Neural progenitor cell (in vitro differentiated cells): ENCODE measurements around the gene TGFBR2. TPM values are rescaled to one million over a fixed set of nuclear protein-coding genes. Genes with fewer than 3 reads are reported as not detected.

Source experiments
- DNase-seq: peaks from one replicate; pipeline ENCODE4 v3.0.0-alpha.2; 2016; ENCODE audit warnings: low spot score
- H2AFZ ChIP-seq: fragments of 200-600 bp; sonication (generic); replicated peaks from 2 replicates; pipeline ENCODE4 v1.6.1; 2016; ENCODE audit warnings: antibody characterized with exemption
- H3F3A ChIP-seq: fragments of 200-600 bp; sonication (generic); 2 replicates; pipeline ENCODE4 v1.6.1; 2016; ENCODE audit warnings: antibody characterized with exemption, low read depth
- H3K27ac ChIP-seq: fragments of 200-600 bp; sonication (generic); 2 replicates; pipeline ENCODE4 v1.5.1; 2016; ENCODE audit warnings: mild to moderate bottlenecking
- H3K27me3 ChIP-seq: fragments of 200-600 bp; sonication (generic); 2 replicates; pipeline ENCODE4 v1.6.1; 2016; ENCODE audit warnings: mild to moderate bottlenecking, moderate library complexity
- H3K36me3 ChIP-seq: fragments of 200-600 bp; sonication (generic); 2 replicates; pipeline ENCODE4 v1.5.1; 2016
- H3K4me1 ChIP-seq: fragments of 200-600 bp; sonication (generic); 2 replicates; pipeline ENCODE4 v1.6.1; 2016; ENCODE audit warnings: mixed run types
- H3K4me2 ChIP-seq: fragments of 200-600 bp; sonication (generic); 2 replicates; pipeline ENCODE4 v1.6.1; 2016
- H3K4me3 ChIP-seq: fragments of 200-600 bp; sonication (generic); 2 replicates; pipeline ENCODE4 v1.5.1; 2016
- H3K79me2 ChIP-seq: fragments of 200-600 bp; sonication (generic); 2 replicates; pipeline ENCODE4 v1.6.1; 2016; ENCODE audit warnings: low read depth
- H3K9ac ChIP-seq: fragments of 200-600 bp; sonication (generic); 2 replicates; pipeline ENCODE4 v1.6.1; 2016
- H3K9me3 ChIP-seq: fragments of 200-600 bp; sonication (generic); 2 replicates; pipeline ENCODE4 v1.5.1; 2016; ENCODE audit warnings: low read depth
- H4K20me1 ChIP-seq: fragments of 200-600 bp; sonication (generic); 2 replicates; pipeline ENCODE4 v1.6.1; 2016; ENCODE audit warnings: low read depth
- H3K27ac Mint-ChIP-seq: 3 replicates; pipeline ENCODE4 v1.8.0; 2021; ENCODE audit warnings: mixed read lengths
- H3K27me3 Mint-ChIP-seq: 2 replicates; pipeline ENCODE4 v1.8.0; 2022; ENCODE audit warnings: low read depth, mild to moderate bottlenecking, inconsistent platforms, moderate library complexity, mixed read lengths; ENCODE audit not compliant: insufficient read depth
- H3K36me3 Mint-ChIP-seq: 3 replicates; pipeline ENCODE4 v1.8.0; 2021; ENCODE audit warnings: mixed read lengths
- H3K4me1 Mint-ChIP-seq: 3 replicates; pipeline ENCODE4 v1.8.0; 2021; ENCODE audit warnings: mixed read lengths
- H3K4me3 Mint-ChIP-seq: 3 replicates; pipeline ENCODE4 v1.8.0; 2021; ENCODE audit warnings: mild to moderate bottlenecking, moderate library complexity, mixed read lengths
- H3K9me3 Mint-ChIP-seq: 3 replicates; pipeline ENCODE4 v1.8.0; 2020; ENCODE audit warnings: mixed read lengths
- CTCF ChIP-seq: fragments of 200-600 bp; sonication (generic); IDR thresholded peaks from 2 replicates; pipeline ENCODE4 v1.5.1; 2017; ENCODE audit warnings: antibody characterized with exemption, mild to moderate bottlenecking
- EZH2 ChIP-seq: fragments of 200-600 bp; sonication (generic); IDR thresholded peaks from 2 replicates; pipeline ENCODE4 v1.6.1; 2017; ENCODE audit warnings: antibody characterized with exemption, mild to moderate bottlenecking, moderate library complexity
- EZH2phosphoT487 ChIP-seq: fragments of 200-600 bp; sonication (generic); IDR thresholded peaks from 2 replicates; pipeline ENCODE4 v1.6.1; 2017; ENCODE audit warnings: antibody characterized with exemption
- total RNA-seq: library from RNA; depleted of rRNA; stranded (reverse); fragments of >200 nt; gene quantifications from 2 replicates; pipeline ENCODE4 v1.2.3, GENCODE V29; 2015; ENCODE audit warnings: low replicate concordance

The TGFBR2 gene
- total RNA-seq, 1 donor from 2014 or later, result 7.3 TPM

GRCh38 chr3:30663533-30664241, 57.3 kb downstream of the TGFBR2 start:
- Histone ChIP-seq H2AFZ (no peak overlapping the region), H3K4me2 (no peak overlapping the region), H3K27me3 (no peaks in the 10 kb centered on the region), H3F3A (no peaks in the 10 kb centered on the region), H3K4me3 (no peak overlapping the region), H3K27ac (no peak overlapping the region), H3K36me3 (no peaks in the 10 kb centered on the region), H4K20me1 (no peaks in the 10 kb centered on the region), H3K79me2 (no peaks in the 10 kb centered on the region), H3K4me1 (peaks cover 44% of the 10 kb centered on the region), H3K9me3 (no peaks in the 10 kb centered on the region), H3K9ac (no peak overlapping the region)
- no peaks in the 10 kb centered on the region for H3K9me3 Mint-ChIP-seq
- DNase-seq, result no peak
- peaks cover 13% of the 10 kb centered on the region for H3K36me3 Mint-ChIP-seq
- H3K27me3 Mint-ChIP-seq, result no peaks in the 10 kb centered on the region
- peaks cover 55% of the 10 kb centered on the region for H3K4me1 Mint-ChIP-seq
- H3K4me3 Mint-ChIP-seq, result no peak overlapping the region
- no peak overlapping the region for H3K27ac Mint-ChIP-seq
- TF ChIP-seq CTCF (no peak), EZH2phosphoT487 (no peak), EZH2 (no peak)

DNA sequence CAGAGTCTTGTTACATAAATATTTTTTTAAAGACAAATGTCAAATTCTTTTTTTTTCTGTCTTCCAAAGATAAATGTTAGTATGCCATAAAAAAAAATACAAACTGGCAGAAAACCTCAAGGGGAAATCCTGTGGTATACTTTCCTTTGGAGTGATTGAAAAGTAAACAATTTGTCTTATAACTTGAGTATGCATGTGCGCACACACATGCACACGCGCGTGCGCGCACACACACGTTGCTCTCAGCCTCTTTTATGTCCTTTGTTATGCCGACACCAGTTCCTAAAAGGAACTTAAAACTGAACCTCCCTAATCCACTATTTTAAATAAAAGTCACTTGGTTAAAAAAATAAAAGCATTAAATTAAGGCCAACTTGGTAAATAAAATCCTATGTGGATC, 58.1 kb downstream of the TGFBR2 start:
- H3K27ac ChIP-seq, result no peak overlapping the region
- TF ChIP-seq CTCF (no peak), EZH2phosphoT487 (no peak), EZH2 (no peak)
- peaks cover 17% of the 10 kb centered on the region for H3K36me3 Mint-ChIP-seq
- H3K4me2 ChIP-seq, result no peak overlapping the region
- no peak overlapping the region for H3K9ac ChIP-seq
- H3K27me3 Mint-ChIP-seq, result no peaks in the 10 kb centered on the region
- no peaks in the 10 kb centered on the region for H3K9me3 Mint-ChIP-seq
- no peak for DNase-seq
- H3K4me3 Mint-ChIP-seq, result no peak overlapping the region
- H3K4me1 ChIP-seq, result peaks cover 36% of the 10 kb centered on the region
- H3K27me3 ChIP-seq, result no peaks in the 10 kb centered on the region
- no peaks in the 10 kb centered on the region for H3F3A ChIP-seq
- H3K4me3 ChIP-seq, result no peak overlapping the region
- H3K79me2 ChIP-seq, result no peaks in the 10 kb centered on the region
- no peaks in the 10 kb centered on the region for H3K36me3 ChIP-seq
- H3K9me3 ChIP-seq, result no peaks in the 10 kb centered on the region
- H3K4me1 Mint-ChIP-seq, result peaks cover 52% of the 10 kb centered on the region
- no peak overlapping the region for H2AFZ ChIP-seq
- H4K20me1 ChIP-seq, result no peaks in the 10 kb centered on the region
- no peak overlapping the region for H3K27ac Mint-ChIP-seq

- TF ChIP-seq EZH2phosphoT487, result no peak
- TF ChIP-seq CTCF, result no peak
- no peak for TF ChIP-seq EZH2
- peaks cover 32% of the 10 kb centered on the region for H3K4me1 ChIP-seq
- no peak for DNase-seq
- Mint-ChIP-seq H3K9me3 (no peaks in the 10 kb centered on the region), H3K4me3 (no peak overlapping the region), H3K36me3 (peaks cover 19% of the 10 kb centered on the region), H3K4me1 (peaks cover 49% of the 10 kb centered on the region), H3K27me3 (no peaks in the 10 kb centered on the region), H3K27ac (no peak overlapping the region)
- H3K9me3 ChIP-seq, result no peaks in the 10 kb centered on the region
- H3K36me3 ChIP-seq, result no peaks in the 10 kb centered on the region
- no peaks in the 10 kb centered on the region for H4K20me1 ChIP-seq
- H3K27me3 ChIP-seq, result no peaks in the 10 kb centered on the region
- no peak overlapping the region for H3K9ac ChIP-seq
- no peaks in the 10 kb centered on the region for H3K79me2 ChIP-seq
- H3K4me2 ChIP-seq, result no peak overlapping the region
- H2AFZ ChIP-seq, result no peak overlapping the region
- H3F3A ChIP-seq, result no peaks in the 10 kb centered on the region
- no peak overlapping the region for H3K27ac ChIP-seq
- H3K4me3 ChIP-seq, result no peak overlapping the region
Measured at GRCh38 chr3:30664884-30665283, 58.5 kb downstream of the TGFBR2 start.
